Breast epithelium (tissue), 4 donors: ENCODE measurements around the gene DPEP1. TPM values are rescaled to one million over a fixed set of nuclear protein-coding genes. Genes with fewer than 3 reads are reported as not detected.
"Not testable (repeated sequence)": the region's sequence is repeated elsewhere in the genome, so short reads cannot be mapped to it uniquely, and the experiment has no call there.

ENCODE experiments used
- DNase-seq, 2 donors: peaks; one replicate each; pipeline ENCODE4 v3.0.0-alpha.2; 2019; ENCODE audit warnings: low spot score in 2 of 2
- H3K27ac ChIP-seq, 2 donors: fragments of 200-600 bp; sonication (generic) in 1 of 2; one replicate each; pipeline ENCODE4 v1.5.1; 2016 to 2019; ENCODE audit warnings: mild to moderate bottlenecking in 1 of 2
- H3K27me3 ChIP-seq, 2 donors: fragments of 200-600 bp; sonication (generic) in 1 of 2; one replicate each; pipeline versions ENCODE4 v1.5.1 to v1.6.0; 2017 to 2019; ENCODE audit warnings: control low read depth in 1 of 2, mild to moderate bottlenecking in 1 of 2
- H3K36me3 ChIP-seq: fragments of 200-600 bp; one replicate; pipeline ENCODE4 v1.5.1; 2019
- H3K4me1 ChIP-seq, 2 donors: fragments of 200-600 bp; sonication (generic); one replicate each; pipeline ENCODE4 v1.5.1; 2016 to 2019; ENCODE audit warnings: control low read depth in 1 of 2
- H3K4me3 ChIP-seq, 3 donors: fragments of 200-600 bp; sonication (generic); 1 replicate in 2 of 3; 2 replicates in 1 of 3; pipeline ENCODE4 v1.5.1; 2016 to 2019; ENCODE audit warnings: mild to moderate bottlenecking in 3 of 3, moderate library complexity in 2 of 3
- H3K9me3 ChIP-seq, 2 donors: fragments of 200-600 bp; sonication (generic) in 1 of 2; one replicate each; pipeline ENCODE4 v1.5.1; 2016 to 2019; ENCODE audit warnings: control low read depth in 1 of 2
- CTCF ChIP-seq, 3 donors: fragments of 450-650 bp; IDR thresholded peaks; one replicate each; pipeline ENCODE4 v1.5.1; 2016 to 2017; ENCODE audit warnings: antibody characterized with exemption in 3 of 3, mild to moderate bottlenecking in 3 of 3, moderate library complexity in 3 of 3
- POLR2A ChIP-seq: fragments of 450-650 bp; IDR thresholded peaks from one replicate; pipeline ENCODE4 v1.6.1; 2016; ENCODE audit warnings: antibody characterized with exemption, mild to moderate bottlenecking, moderate library complexity
- POLR2AphosphoS5 ChIP-seq, 3 donors: sonication (generic); formaldehyde crosslinking; IDR thresholded peaks; one replicate each; pipeline ENCODE4 v1.6.1; 2017; ENCODE audit warnings: antibody characterized with exemption in 3 of 3
- intact Hi-C: fragments of 100-400 bp; cut with DNase I; formaldehyde crosslinking; loops from one replicate; pipeline ENCODE4 v1.15.1; 2023; ENCODE audit warnings: low total_unique reads
- total RNA-seq, 3 donors: library from RNA; depleted of rRNA; stranded (reverse); fragments of >200 nt; gene quantifications; one replicate each; pipeline ENCODE4 v1.1.0, GENCODE V29; 2016

Gene DPEP1
- total RNA-seq, 3 donors from 2014 or later, result 0.59 to 0.98 (median 0.80) TPM

GRCh38 chr16:89670496-89671431 lies 57.3 kb downstream of the DPEP1 start:
- no peaks in the 10 kb centered on the region for H3K4me1 ChIP-seq
- H3K27ac ChIP-seq, result no peak overlapping the region
- no peaks in the 10 kb centered on the region for H3K27me3 ChIP-seq
- no peak for TF ChIP-seq POLR2AphosphoS5 (IDR thresholded peaks at IDR 0.05)
- no peak for TF ChIP-seq CTCF (IDR thresholded peaks at IDR 0.05)
- TF ChIP-seq POLR2A, result no peak
- DNase-seq, result no peak
- H3K9me3 ChIP-seq, result no peaks in the 10 kb centered on the region
- intact Hi-C loops, result no loop called here
- no peak overlapping the region for H3K4me3 ChIP-seq
- no peaks in the 10 kb centered on the region for H3K36me3 ChIP-seq

DNA sequence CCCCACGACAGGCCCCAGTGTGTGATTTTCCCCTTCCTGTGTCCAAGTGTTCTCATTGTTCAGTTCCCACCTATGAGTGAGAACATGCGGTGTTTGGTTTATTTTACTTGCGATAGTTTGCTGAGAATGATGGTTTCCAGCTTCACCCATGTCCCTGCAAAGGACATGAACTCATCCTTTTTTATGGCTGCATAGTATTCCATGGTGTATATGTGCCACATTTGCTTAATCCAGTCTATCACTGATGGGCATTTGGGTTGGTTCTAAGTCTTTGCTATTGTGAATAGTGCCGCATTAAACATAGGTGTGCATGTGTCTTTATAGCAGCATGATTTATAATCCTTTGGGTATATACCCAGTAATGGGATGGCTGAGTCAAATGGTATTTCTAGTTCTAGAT lies 58.1 kb downstream of the DPEP1 start:
- DNase-seq, H3K27ac ChIP-seq, H3K27me3 ChIP-seq, intact Hi-C loops, H3K9me3 ChIP-seq, H3K4me3 ChIP-seq, H3K4me1 ChIP-seq, H3K36me3 ChIP-seq: not testable (repeated sequence)

DNA sequence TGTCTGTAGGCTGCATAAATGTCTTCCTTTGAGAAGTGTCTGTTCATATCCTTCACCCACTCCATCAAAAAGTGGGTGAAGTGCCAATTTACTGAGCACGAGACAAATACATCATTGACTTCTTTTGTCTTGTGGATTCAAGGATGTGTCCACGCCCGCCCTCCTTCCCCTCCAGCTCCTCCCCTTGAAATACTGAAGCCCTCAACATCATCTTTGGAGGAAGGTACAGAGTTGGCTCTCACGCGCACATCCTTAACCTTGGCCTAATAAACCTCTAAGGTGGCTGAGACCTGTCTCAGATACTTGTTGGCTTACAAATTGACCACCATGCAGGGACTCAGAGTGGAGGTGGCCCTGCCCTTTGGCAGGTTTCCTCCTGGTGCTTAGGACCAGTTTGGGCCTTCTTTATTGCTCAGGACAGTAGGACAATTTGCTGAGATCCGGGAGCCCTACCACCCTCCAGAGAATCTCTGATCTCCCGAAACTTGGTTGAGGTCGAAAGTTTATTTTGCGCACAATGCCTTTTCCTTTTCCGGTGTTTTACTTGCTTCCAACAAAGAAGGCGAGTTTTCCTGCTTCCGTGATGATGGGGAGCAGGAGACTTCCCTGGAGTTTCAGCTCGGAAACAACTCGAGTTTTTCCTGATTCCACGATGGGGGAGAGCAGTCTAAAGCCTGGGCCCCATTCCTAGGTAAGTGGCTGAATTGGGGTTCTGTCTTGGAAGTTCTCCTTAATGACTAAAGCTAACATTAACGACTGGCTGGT lies 58.9 kb downstream of the DPEP1 start:
- no peak overlapping the region for H3K4me3 ChIP-seq
- H3K36me3 ChIP-seq, result no peaks in the 10 kb centered on the region
- TF ChIP-seq POLR2AphosphoS5 (IDR thresholded peaks at IDR 0.05), result no peak
- TF ChIP-seq POLR2A, result no peak
- no peak for TF ChIP-seq CTCF (IDR thresholded peaks at IDR 0.05)
- no peaks in the 10 kb centered on the region for H3K27me3 ChIP-seq
- no peaks in the 10 kb centered on the region for H3K4me1 ChIP-seq
- no peaks in the 10 kb centered on the region for H3K9me3 ChIP-seq
- DNase-seq, result no peak
- intact Hi-C loops, result no loop called here
- peak overlapping the region in 1 of 2 donors; percentile 48 for H3K27ac ChIP-seq

GRCh38 chr16:89678258-89678657 lies 64.8 kb downstream of the DPEP1 start:
- intact Hi-C loops, result no loop called here
- H3K36me3 ChIP-seq, result no peaks in the 10 kb centered on the region
- no peak overlapping the region for H3K27ac ChIP-seq
- no peak overlapping the region for H3K4me3 ChIP-seq
- no peaks in the 10 kb centered on the region for H3K4me1 ChIP-seq
- DNase-seq, result no peak
- no peak for TF ChIP-seq CTCF (IDR thresholded peaks at IDR 0.05)
- TF ChIP-seq POLR2A, result no peak
- TF ChIP-seq POLR2AphosphoS5 (IDR thresholded peaks at IDR 0.05), result no peak
- no peaks in the 10 kb centered on the region for H3K9me3 ChIP-seq
- no peaks in the 10 kb centered on the region for H3K27me3 ChIP-seq

DNA sequence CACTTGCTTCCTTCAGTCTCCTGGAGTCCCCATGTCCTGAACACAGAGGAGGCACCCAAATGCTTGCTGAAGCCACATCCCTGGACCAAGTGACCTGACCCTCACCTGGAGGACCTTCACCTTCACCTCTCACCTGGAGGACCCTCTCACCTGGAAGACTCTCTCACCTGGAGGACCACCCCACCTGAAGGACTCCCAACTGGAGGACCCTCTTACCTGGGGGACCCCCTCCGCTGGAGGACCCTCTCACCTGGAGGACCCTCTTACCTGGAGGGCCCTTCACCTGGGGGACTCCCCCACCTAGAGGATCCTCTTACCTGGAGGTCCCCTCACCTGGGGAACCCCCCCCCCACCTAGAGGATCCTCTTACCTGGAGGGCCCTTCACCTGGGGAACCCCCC lies 72.5 kb downstream of the DPEP1 start:
- Histone ChIP-seq H3K9me3 (no peaks in the 10 kb centered on the region), H3K27ac (no peak overlapping the region), H3K4me1 (peaks cover 7% of the 10 kb centered on the region in 2 donors), H3K4me3 (peak overlapping the region in 2 of 3 donors; percentile 77 to 87), H3K27me3 (no peaks in the 10 kb centered on the region), H3K36me3 (no peaks in the 10 kb centered on the region)
- DNase-seq, result no peak
- no peak for TF ChIP-seq POLR2AphosphoS5 (IDR thresholded peaks at IDR 0.05)
- no peak for TF ChIP-seq POLR2A
- no peak for TF ChIP-seq CTCF (IDR thresholded peaks at IDR 0.05)
- intact Hi-C loops, result no loop called here
